CD4-positive, alpha-beta T cell (primary cell): ENCODE results near the gene VWDE. TPM values are rescaled to one million over a fixed set of nuclear protein-coding genes. Genes with fewer than 3 reads are reported as not detected.

Experiments used
- ATAC-seq: fragments of 200-7000 bp; cut with Tn5 transposase; one replicate; pipeline ENCODE4 v1.10.0; 2022; ENCODE audit warnings: mild to moderate bottlenecking; ENCODE audit not compliant: poor library complexity
- CTCF ChIA-PET: fragments of 350-600 bp; sonication (Branson Sonifier 250); formaldehyde crosslinking; loops from one replicate; lab custom pipeline; 2021; ENCODE audit warnings: antibody characterized with exemption, inconsistent platforms; lab: Charles Lee
- POLR2A ChIA-PET: fragments of 350-600 bp; sonication (Branson Sonifier 250); formaldehyde crosslinking; loops from one replicate; lab custom pipeline; 2021; ENCODE audit warnings: antibody characterized with exemption, inconsistent platforms; lab: Charles Lee
- DNase-seq, 14 experiments: peaks; one replicate each; pipeline ENCODE4 v3.0.0-alpha.2; 2013 to 2020; ENCODE audit warnings: mixed read lengths in 2 of 14
- H3K27ac ChIP-seq, 2 donors: one replicate each; pipeline versions ENCODE4 v1.5.1 to v1.7.0; 2013; ENCODE audit warnings: low read length in 2 of 2, low read depth in 1 of 2, mild to moderate bottlenecking in 1 of 2
- H3K27me3 ChIP-seq, 2 experiments: 1 replicate in 1 of 2; 2 replicates in 1 of 2; pipeline versions ENCODE4 v1.6.1 to v1.7.0; 2013; ENCODE audit warnings: low read length in 2 of 2, control low read depth in 1 of 2, mild to moderate bottlenecking in 1 of 2, moderate library complexity in 1 of 2; ENCODE audit not compliant: insufficient read depth in 2 of 2, control insufficient read depth in 1 of 2
- H3K36me3 ChIP-seq: one replicate; pipeline ENCODE4 v1.6.1; 2013; ENCODE audit warnings: low read length, control low read depth; ENCODE audit not compliant: insufficient read depth
- H3K4me1 ChIP-seq: one replicate; pipeline ENCODE4 v1.6.1; 2013; ENCODE audit warnings: low read length, control low read depth; ENCODE audit not compliant: insufficient read depth
- H3K4me3 ChIP-seq: one replicate; pipeline ENCODE4 v1.5.1; 2013; ENCODE audit warnings: mild to moderate bottlenecking, low read length, moderate library complexity
- H3K9me3 ChIP-seq, 2 experiments: 1 replicate in 1 of 2; 2 replicates in 1 of 2; pipeline versions ENCODE4 v1.6.1 to v1.7.0; 2013; ENCODE audit warnings: low read length in 2 of 2, mild to moderate bottlenecking in 2 of 2, control low read depth in 1 of 2, moderate library complexity in 1 of 2; ENCODE audit not compliant: control insufficient read depth in 1 of 2, insufficient read depth in 1 of 2
- H3K27ac Mint-ChIP-seq: one replicate; pipeline ENCODE4 v1.8.0; 2020; ENCODE audit warnings: mixed read lengths
- H3K27me3 Mint-ChIP-seq: one replicate; pipeline ENCODE4 v1.8.0; 2021; ENCODE audit warnings: mixed read lengths
- H3K36me3 Mint-ChIP-seq: one replicate; pipeline ENCODE4 v1.8.0; 2021; ENCODE audit warnings: low read depth, mixed read lengths
- H3K4me1 Mint-ChIP-seq: one replicate; pipeline ENCODE4 v1.8.0; 2021; ENCODE audit warnings: low read depth, mixed read lengths
- H3K4me3 Mint-ChIP-seq: one replicate; pipeline ENCODE4 v1.8.0; 2020; ENCODE audit warnings: mild to moderate bottlenecking, mixed read lengths
- H3K9me3 Mint-ChIP-seq: one replicate; pipeline ENCODE4 v1.8.0; 2020; ENCODE audit warnings: mixed read lengths
- intact Hi-C, 2 experiments: fragments of 100-400 bp; cut with DNase I in 1 of 2; cut with micrococcal nuclease in 1 of 2; formaldehyde crosslinking; loops; one replicate each; pipeline versions ENCODE4 v1.15.1 to v1.9.0; 2023 to 2025; cut with DNase I, micrococcal nuclease
- total RNA-seq, 174 experiments: library from RNA in 2 of 174; stranded (reverse) in 2 of 174; gene quantifications; one replicate each; pipeline ENCODE4 v1.2.3 and lab custom pipeline; 2021 to 2026
- TF ChIP-seq, protein P1 (sequence below): fragments of 200-600 bp; IDR thresholded peaks from one replicate; pipeline ENCODE4 v1.8.0; 2022; ENCODE audit warnings: antibody characterized with exemption, mild to moderate bottlenecking

Gene VWDE
- total RNA-seq, 2 experiments from 2014 or later, result 1.5 TPM

DNA sequence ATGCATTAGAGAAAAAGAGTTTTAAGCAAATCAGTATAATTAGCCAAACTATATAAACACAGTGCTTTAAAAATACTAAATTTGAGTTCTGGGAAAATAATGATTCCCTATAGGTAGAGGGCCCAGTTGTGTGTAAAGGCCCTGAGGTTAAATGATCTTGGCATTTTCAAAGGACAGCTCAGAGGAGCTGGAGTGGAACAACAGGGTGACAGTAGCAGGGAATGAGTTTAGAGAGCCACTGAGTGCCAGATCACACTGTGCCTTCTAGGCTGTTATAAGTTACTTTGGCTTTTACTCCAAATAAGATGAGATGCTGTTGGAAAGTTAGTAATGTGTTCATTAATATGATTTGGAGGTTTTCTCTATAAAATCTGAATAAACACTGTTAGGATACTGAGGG, 34.6 kb downstream of the VWDE start:
- POLR2A ChIA-PET, result no interaction called here
- Mint-ChIP-seq H3K4me3 (no peak overlapping the region), H3K36me3 (no peaks in the 10 kb centered on the region)

DNA sequence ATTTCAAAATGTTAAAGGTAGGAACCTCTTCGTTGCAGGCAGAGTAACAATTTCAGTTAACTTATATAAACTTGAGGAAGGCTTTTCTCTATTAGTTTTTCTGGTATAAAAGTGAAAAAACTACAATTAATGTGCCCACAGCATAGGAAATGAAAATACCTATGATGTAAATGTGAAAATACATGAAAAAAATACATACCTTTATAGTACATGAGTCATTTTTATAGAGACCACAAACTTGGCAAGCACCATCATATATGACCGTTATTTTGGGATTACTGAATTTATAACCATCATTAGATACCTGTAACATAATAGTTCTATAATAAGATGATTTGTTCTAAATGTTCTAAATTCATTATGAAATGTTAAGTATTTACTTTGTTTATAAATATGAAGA, 42.7 kb downstream of the VWDE start:
- CTCF ChIA-PET, result no interaction called here

More for the DNA sequence above, 34.6 kb downstream of the VWDE start:
- DNase-seq, result no peak
- H3K27me3 ChIP-seq, result no peaks in the 10 kb centered on the region
- no peaks in the 10 kb centered on the region for H3K36me3 ChIP-seq
- H3K4me1 ChIP-seq, result no peaks in the 10 kb centered on the region
- Mint-ChIP-seq H3K27me3 (no peaks in the 10 kb centered on the region), H3K4me1 (no peaks in the 10 kb centered on the region), H3K9me3 (no peaks in the 10 kb centered on the region), H3K27ac (no peak overlapping the region)
- no peaks in the 10 kb centered on the region for H3K9me3 ChIP-seq
- H3K4me3 ChIP-seq, result no peak overlapping the region
- CTCF ChIA-PET, result no interaction called here
- H3K27ac ChIP-seq, result no peak overlapping the region
- TF ChIP-seq, protein P1, sequence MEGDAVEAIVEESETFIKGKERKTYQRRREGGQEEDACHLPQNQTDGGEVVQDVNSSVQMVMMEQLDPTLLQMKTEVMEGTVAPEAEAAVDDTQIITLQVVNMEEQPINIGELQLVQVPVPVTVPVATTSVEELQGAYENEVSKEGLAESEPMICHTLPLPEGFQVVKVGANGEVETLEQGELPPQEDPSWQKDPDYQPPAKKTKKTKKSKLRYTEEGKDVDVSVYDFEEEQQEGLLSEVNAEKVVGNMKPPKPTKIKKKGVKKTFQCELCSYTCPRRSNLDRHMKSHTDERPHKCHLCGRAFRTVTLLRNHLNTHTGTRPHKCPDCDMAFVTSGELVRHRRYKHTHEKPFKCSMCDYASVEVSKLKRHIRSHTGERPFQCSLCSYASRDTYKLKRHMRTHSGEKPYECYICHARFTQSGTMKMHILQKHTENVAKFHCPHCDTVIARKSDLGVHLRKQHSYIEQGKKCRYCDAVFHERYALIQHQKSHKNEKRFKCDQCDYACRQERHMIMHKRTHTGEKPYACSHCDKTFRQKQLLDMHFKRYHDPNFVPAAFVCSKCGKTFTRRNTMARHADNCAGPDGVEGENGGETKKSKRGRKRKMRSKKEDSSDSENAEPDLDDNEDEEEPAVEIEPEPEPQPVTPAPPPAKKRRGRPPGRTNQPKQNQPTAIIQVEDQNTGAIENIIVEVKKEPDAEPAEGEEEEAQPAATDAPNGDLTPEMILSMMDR, result no peak
- no peak for ATAC-seq
- intact Hi-C loops, result no loop called here

DNA sequence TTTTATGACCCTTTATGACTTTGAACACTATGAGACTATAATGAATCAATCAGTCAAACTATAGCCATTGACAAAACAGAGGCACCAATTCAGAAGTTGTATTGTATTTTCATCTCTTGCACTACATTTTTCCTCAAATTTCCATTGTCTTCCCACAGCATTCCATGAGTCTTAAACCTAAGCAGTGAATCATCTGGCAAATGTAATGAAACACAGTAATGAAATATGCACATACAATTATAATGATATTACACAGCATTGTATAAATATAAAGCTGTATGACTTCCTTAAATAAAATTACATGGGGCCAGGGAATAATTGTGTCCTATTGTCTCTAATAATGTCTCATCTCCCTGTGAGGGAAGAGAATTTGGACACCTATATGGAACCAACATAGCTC, 45.0 kb downstream of the VWDE start:
- H3K36me3 ChIP-seq, result no peaks in the 10 kb centered on the region
- Mint-ChIP-seq H3K27ac (no peak overlapping the region), H3K27me3 (no peaks in the 10 kb centered on the region), H3K36me3 (no peaks in the 10 kb centered on the region), H3K9me3 (no peaks in the 10 kb centered on the region), H3K4me3 (no peak overlapping the region), H3K4me1 (no peaks in the 10 kb centered on the region)
- no peaks in the 10 kb centered on the region for H3K9me3 ChIP-seq
- intact Hi-C loops, result no loop called here
- no peaks in the 10 kb centered on the region for H3K27me3 ChIP-seq
- no peak for ATAC-seq
- H3K4me3 ChIP-seq, result no peak overlapping the region
- no peaks in the 10 kb centered on the region for H3K4me1 ChIP-seq
- no peak for DNase-seq
- ChIA-PET CTCF (interaction anchor here (1.4 kb wide), 2 partner anchors 12 to 31 kb away, joined by 3 to 4 read pairs; no protein-coding TSS in a partner anchor), POLR2A (no interaction called here)
- TF ChIP-seq, protein P1, result no peak
- no peak overlapping the region for H3K27ac ChIP-seq

More for the DNA sequence above, 42.7 kb downstream of the VWDE start:
- ATAC-seq, result no peak
- Histone ChIP-seq H3K27me3 (no peaks in the 10 kb centered on the region), H3K27ac (no peak overlapping the region), H3K4me3 (no peak overlapping the region), H3K9me3 (no peaks in the 10 kb centered on the region), H3K4me1 (no peaks in the 10 kb centered on the region), H3K36me3 (no peaks in the 10 kb centered on the region)
- intact Hi-C loops, result no loop called here
- Mint-ChIP-seq H3K27me3 (no peaks in the 10 kb centered on the region), H3K36me3 (no peaks in the 10 kb centered on the region), H3K4me1 (no peaks in the 10 kb centered on the region), H3K27ac (no peak overlapping the region), H3K4me3 (no peak overlapping the region), H3K9me3 (no peaks in the 10 kb centered on the region)
- TF ChIP-seq, protein P1, result no peak
- no peak for DNase-seq
- POLR2A ChIA-PET, result no interaction called here
